Panc1 (cell line): ENCODE results near the gene MX1.

Experiments
- CTCF ChIP-seq: fragments of 450-650 bp; IDR thresholded peaks from 2 replicates; pipeline ENCODE4 v1.5.1; 2017; ENCODE audit warnings: mild to moderate bottlenecking
- POLR2AphosphoS5 ChIP-seq: IDR thresholded peaks from 2 replicates; pipeline ENCODE4 v1.6.1; 2012; ENCODE audit warnings: mild to moderate bottlenecking, low read depth, low read length, moderate library complexity
- SIN3A ChIP-seq: IDR thresholded peaks from 2 replicates; pipeline ENCODE4 v1.6.1; 2012; ENCODE audit warnings: low read depth, mild to moderate bottlenecking, low read length, moderate library complexity, borderline replicate concordance; ENCODE audit not compliant: insufficient read depth
- TCF7L2 ChIP-seq: IDR thresholded peaks from 2 replicates; pipeline ENCODE4 v1.6.1; 2011; ENCODE audit warnings: mild to moderate bottlenecking, low read depth, low read length, inconsistent platforms
- TF ChIP-seq, protein P1 (sequence below), 2 experiments: IDR thresholded peaks; 2 replicates each; pipeline ENCODE4 v1.6.1; 2011 to 2012; ENCODE audit warnings: low read depth in 2 of 2, control low read depth in 1 of 2, low read length in 1 of 2, mild to moderate bottlenecking in 1 of 2, moderate library complexity in 1 of 2; ENCODE audit not compliant: insufficient read depth in 1 of 2

GRCh38 chr21:41398251-41398650 is 27.8 kb upstream of the MX1 start:
- TF ChIP-seq CTCF (no peak), POLR2AphosphoS5 (no peak), TCF7L2 (no peak), SIN3A (no peak)
- TF ChIP-seq, protein P1, sequence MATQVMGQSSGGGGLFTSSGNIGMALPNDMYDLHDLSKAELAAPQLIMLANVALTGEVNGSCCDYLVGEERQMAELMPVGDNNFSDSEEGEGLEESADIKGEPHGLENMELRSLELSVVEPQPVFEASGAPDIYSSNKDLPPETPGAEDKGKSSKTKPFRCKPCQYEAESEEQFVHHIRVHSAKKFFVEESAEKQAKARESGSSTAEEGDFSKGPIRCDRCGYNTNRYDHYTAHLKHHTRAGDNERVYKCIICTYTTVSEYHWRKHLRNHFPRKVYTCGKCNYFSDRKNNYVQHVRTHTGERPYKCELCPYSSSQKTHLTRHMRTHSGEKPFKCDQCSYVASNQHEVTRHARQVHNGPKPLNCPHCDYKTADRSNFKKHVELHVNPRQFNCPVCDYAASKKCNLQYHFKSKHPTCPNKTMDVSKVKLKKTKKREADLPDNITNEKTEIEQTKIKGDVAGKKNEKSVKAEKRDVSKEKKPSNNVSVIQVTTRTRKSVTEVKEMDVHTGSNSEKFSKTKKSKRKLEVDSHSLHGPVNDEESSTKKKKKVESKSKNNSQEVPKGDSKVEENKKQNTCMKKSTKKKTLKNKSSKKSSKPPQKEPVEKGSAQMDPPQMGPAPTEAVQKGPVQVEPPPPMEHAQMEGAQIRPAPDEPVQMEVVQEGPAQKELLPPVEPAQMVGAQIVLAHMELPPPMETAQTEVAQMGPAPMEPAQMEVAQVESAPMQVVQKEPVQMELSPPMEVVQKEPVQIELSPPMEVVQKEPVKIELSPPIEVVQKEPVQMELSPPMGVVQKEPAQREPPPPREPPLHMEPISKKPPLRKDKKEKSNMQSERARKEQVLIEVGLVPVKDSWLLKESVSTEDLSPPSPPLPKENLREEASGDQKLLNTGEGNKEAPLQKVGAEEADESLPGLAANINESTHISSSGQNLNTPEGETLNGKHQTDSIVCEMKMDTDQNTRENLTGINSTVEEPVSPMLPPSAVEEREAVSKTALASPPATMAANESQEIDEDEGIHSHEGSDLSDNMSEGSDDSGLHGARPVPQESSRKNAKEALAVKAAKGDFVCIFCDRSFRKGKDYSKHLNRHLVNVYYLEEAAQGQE (IDR thresholded peaks at IDR 0.05; ENCODE audit: insufficient read depth in 1 of 2, low read depth in 2 of 2, low read length in 1 of 2) = no peak
